ENCODE results near the gene PTPN14.

The PTPN14 gene

GRCh38 chr1:214317300-214317699, 234.1 kb downstream of the PTPN14 start:
- TF ChIP-seq, protein P1, sequence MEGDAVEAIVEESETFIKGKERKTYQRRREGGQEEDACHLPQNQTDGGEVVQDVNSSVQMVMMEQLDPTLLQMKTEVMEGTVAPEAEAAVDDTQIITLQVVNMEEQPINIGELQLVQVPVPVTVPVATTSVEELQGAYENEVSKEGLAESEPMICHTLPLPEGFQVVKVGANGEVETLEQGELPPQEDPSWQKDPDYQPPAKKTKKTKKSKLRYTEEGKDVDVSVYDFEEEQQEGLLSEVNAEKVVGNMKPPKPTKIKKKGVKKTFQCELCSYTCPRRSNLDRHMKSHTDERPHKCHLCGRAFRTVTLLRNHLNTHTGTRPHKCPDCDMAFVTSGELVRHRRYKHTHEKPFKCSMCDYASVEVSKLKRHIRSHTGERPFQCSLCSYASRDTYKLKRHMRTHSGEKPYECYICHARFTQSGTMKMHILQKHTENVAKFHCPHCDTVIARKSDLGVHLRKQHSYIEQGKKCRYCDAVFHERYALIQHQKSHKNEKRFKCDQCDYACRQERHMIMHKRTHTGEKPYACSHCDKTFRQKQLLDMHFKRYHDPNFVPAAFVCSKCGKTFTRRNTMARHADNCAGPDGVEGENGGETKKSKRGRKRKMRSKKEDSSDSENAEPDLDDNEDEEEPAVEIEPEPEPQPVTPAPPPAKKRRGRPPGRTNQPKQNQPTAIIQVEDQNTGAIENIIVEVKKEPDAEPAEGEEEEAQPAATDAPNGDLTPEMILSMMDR (conservative IDR thresholded peaks at IDR 0.05; ENCODE audit: low read length) = no peak
- H3K4me3 ChIP-seq (ENCODE audit: low read length) = no peak overlapping the region
- no peak for DNase-seq (ENCODE audit: low read depth)

- no peak overlapping the region for H3K4me3 ChIP-seq (ENCODE audit: low read length)
- DNase-seq (ENCODE audit: low read depth) = no peak
- TF ChIP-seq, protein P1 (conservative IDR thresholded peaks at IDR 0.05; ENCODE audit: low read length) = no peak
These were observed 234.8 kb downstream of the PTPN14 start for GRCh38 chr1:214316593-214316992.

DNA sequence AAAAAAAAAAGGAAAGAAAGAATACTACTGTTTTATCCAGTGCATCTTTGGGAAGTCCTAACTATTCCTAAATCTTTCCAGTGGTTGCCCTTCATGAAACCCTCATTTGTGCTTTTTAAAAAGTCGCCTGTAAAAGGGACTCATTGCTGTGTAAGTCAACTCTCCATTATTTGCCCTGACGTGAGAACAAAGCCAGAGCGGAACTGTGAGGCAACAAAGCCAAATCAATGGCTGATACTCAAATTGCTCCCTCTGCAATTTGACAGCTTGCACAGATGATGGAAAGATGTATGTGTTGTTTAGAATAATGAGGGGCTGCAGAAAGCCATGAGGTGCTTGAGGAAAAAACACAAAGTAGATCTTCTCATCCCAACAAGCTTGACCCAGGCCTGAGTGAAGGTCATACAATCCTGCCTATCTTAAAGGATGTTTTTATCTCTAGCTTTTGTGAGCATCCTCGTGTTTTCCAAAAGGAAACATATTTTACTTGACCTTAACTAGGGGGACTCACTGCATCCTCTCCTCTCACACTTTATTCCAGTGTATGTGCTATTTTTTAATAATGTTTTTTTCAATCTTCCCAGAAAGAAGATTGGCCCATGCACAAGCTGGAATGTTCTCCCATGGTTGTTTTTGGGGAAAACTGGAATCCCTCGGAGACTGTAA, 237.1 kb downstream of the PTPN14 start:
- no peak overlapping the region for H3K4me3 ChIP-seq (ENCODE audit: low read length)
- no peak for DNase-seq (ENCODE audit: low read depth)
- TF ChIP-seq, protein P1 (conservative IDR thresholded peaks at IDR 0.05; ENCODE audit: low read length) = no peak

- H3K4me3 ChIP-seq (ENCODE audit: low read length) = no peak overlapping the region
- DNase-seq (ENCODE audit: low read depth) = no peak
- TF ChIP-seq, protein P1 (conservative IDR thresholded peaks at IDR 0.05; ENCODE audit: low read length) = no peak
These were observed 238.8 kb downstream of the PTPN14 start for GRCh38 chr1:214312530-214313051.

- TF ChIP-seq, protein P1 (conservative IDR thresholded peaks at IDR 0.05; ENCODE audit: low read length) = no peak
- DNase-seq (ENCODE audit: low read depth) = no peak
- no peak overlapping the region for H3K4me3 ChIP-seq (ENCODE audit: low read length)
These were observed 240.4 kb downstream of the PTPN14 start for GRCh38 chr1:214310777-214311690.

DNA sequence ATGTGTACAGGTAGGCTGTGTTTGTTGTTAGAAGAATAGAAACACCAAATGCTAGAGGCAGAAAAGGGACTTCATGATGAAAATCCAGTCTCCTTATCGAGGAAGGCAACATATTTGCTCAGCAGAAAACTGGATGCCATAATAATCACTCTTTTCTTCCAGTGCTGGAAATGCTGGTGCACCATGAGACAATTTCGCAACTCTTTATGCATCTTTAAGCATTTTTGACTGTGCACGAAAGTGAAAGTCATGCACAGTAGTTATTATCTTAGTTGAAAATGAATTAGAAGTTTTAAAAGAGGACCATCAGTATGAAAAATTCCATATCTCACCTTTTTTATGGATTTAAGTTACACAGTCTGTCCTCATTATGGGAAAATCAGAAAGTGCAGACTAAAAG, 241.4 kb downstream of the PTPN14 start:
- DNase-seq (ENCODE audit: low read depth) = peak; percentile 34
- H3K4me3 ChIP-seq (ENCODE audit: low read length) = no peak overlapping the region

More for the DNA sequence above, 241.4 kb downstream of the PTPN14 start:
- TF ChIP-seq, protein P1 (conservative IDR thresholded peaks at IDR 0.05; ENCODE audit: low read length) = no peak
